Activated naive CD4-positive, alpha-beta T cell (primary cell): Measurements from ENCODE around the gene TBX1.

ENCODE experiments used
- DNase-seq, 4 experiments: peaks; one replicate each; lab custom pipeline; 2025; lab: John Stamatoyannopoulos, UW

Gene TBX1

GRCh38 chr22:19815093-19815822 lies 54.7 kb downstream of the TBX1 start:
- DNase-seq: no peak

GRCh38 chr22:19815823-19816290 lies 55.3 kb downstream of the TBX1 start:
- no peak for DNase-seq

GRCh38 chr22:19816372-19817119 lies 56.0 kb downstream of the TBX1 start:
- no peak for DNase-seq
